Hepatic stellate cell (primary cell): ENCODE measurements around the gene FAM107B.

Experiments used
- DNase-seq: peaks from one replicate; pipeline ENCODE4 v3.0.0; 2011; ENCODE audit warnings: low spot score

The FAM107B gene

GRCh38 chr10:14556285-14556956 lies 218.3 kb downstream of the FAM107B start:
- no peak for DNase-seq

GRCh38 chr10:14555807-14556206 lies 218.9 kb downstream of the FAM107B start:
- DNase-seq: no peak

DNA sequence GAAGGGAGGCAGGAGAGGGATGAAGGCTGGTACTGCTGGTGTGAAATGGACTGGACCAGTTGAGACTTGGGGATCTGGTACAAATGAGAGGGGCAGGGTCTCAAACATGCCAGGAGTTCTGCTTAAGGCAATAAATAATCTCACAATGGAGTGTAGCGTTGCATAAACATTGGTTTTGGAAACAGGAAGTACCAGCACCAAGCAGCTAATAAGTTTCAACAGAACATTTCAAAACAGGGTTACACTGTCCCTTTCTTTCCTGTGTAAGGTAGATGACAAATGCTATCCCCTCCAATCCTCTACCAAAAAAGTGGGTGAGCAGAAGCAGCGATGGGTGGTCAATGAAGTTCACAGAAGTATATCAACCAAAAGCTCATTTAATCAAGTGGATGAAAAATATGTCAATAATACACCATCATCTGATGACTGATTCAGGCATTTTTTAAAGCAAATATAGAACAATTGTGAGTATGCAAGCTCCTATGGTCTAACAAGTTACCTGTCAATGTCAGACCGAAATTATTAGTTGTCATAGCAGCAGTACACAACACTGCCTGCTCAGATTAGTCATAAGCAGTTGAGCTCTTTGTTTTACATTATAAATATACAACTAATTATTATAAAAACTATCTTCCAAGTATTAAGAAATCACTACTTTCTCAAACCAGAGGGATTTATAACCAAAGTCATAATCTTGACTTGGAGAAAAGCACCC lies 220.0 kb downstream of the FAM107B start:
- no peak for DNase-seq

GRCh38 chr10:14554091-14554490 lies 220.6 kb downstream of the FAM107B start:
- no peak for DNase-seq

- peak; percentile 74 for DNase-seq
These were observed 221.2 kb downstream of the FAM107B start for GRCh38 chr10:14553448-14553847.

DNA sequence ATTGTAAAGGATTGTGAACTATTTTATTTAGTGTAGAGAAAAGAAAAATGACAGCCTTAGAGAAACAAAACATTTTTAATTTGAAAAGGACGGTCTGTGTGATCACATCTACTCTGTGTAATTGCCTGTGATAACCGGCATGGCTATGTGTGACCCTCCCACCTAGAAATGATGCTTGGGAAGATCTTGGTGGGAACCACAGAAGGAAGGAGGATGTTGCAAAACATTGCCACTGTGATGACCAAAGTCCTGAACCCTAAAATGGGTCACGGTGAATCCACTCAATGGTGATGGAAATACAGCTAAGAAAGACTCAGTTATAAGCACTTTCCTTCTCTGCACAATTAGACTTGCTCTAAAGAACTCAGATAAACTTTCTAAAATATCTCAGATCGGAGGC lies 222.7 kb downstream of the FAM107B start:
- DNase-seq: no peak

GRCh38 chr10:14550471-14550981 lies 224.2 kb downstream of the FAM107B start:
- no peak for DNase-seq

GRCh38 chr10:14549496-14549895 lies 225.2 kb downstream of the FAM107B start:
- peak; percentile 43 for DNase-seq

DNA sequence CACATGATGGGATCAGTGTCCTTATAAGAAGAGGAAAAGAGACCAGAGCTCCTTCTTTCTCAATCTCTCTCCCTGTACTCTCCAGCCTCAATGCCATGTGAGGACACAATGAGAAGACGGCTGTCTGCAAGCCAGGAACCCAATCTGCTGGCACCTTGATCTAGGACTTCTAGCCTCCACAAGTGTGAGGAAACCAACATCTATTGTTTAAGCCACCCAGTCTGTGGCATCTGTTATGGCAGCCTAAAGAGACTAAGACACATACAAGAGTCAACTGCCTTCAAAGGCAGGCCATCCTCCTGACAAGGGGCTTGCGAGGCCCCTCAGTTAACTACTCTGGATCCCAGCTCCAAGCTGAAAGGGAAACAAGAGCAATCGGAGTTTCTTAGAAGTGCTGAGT lies 225.7 kb downstream of the FAM107B start:
- no peak for DNase-seq

DNA sequence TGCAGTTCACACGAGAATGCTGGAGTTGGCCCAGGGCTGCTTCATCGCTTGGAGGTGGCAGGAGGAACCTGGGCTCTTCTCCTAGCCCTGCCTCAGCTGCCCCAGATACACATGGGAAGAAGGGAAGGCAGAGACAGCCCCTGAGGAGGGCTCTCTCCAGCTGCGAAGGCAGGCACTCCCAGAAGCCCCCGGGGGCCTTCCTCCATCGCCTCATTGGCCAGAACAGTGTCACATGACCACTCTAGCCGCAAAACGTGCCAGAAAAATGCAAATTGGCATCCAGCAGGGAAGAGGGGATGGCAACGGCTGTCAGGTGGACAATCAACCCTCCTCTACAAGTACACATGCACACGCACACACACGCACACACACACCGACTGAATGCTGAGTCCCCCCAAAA lies 226.2 kb downstream of the FAM107B start:
- DNase-seq: no peak

GRCh38 chr10:14547816-14548215 lies 226.9 kb downstream of the FAM107B start:
- no peak for DNase-seq

DNA sequence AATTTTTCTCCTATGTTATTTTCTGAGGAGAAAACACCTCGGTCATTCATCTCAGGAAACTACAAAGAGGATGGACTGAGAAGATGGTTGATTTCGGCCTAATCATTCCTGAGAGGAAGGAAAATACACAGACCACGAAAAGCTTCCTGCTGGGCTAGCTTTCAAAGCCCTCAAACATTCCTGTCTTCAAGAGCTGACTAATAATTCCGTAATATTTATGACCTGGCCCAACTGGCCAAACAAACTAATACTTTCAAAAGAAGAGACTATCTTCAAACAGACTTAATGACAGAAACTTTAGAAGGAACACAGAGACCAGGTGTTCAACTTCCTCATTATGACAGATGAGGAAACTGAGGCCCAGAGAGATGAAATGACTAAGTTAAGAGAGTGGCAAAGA lies 228.9 kb downstream of the FAM107B start:
- peak; percentile 64 for DNase-seq

DNA sequence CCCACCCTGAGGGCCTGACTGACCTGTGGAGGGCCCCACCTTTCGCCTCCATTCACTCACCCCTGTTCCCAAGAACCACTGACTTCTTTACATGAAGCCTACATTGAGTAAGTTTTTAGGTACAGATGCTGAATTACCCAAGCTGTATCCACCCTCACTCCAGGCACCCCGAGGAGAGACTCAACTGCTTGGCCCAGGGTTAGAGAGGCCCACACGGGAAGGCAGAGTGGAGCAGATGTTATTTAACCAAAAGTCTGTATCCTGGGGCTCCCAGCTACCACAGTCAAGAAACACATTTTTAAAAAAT lies 230.8 kb downstream of the FAM107B start:
- DNase-seq: no peak

- DNase-seq: peak; percentile 42
These were observed 231.4 kb downstream of the FAM107B start for GRCh38 chr10:14543046-14543903.

GRCh38 chr10:14541379-14541778 lies 233.3 kb downstream of the FAM107B start:
- DNase-seq: no peak

DNA sequence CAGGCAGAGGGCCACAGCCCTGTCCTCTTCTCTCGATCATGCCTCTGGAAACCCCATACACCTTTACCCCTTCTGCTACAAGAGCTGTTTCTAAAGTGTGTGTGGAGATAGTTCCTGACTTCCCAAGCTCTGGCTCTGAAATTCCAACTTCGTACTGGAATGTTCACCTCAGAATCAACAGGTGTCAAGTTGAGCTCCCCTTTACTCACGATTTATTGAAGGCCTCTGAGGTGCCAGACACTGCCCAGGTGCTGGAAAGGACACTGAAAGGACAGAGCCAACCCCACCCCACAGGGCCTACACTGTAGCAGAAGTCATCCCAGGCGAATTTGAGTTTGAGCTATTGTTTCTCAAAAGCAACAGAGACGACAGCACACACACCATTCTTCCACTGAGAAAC lies 234.1 kb downstream of the FAM107B start:
- DNase-seq: no peak

GRCh38 chr10:14540062-14540461 lies 234.6 kb downstream of the FAM107B start:
- DNase-seq: no peak

GRCh38 chr10:14539176-14539575 lies 235.5 kb downstream of the FAM107B start:
- DNase-seq: no peak

GRCh38 chr10:14536241-14537213 lies 238.2 kb downstream of the FAM107B start:
- DNase-seq: peak; percentile 46

GRCh38 chr10:14535457-14536130 lies 239.1 kb downstream of the FAM107B start:
- DNase-seq: no peak

GRCh38 chr10:14534152-14534551 lies 240.5 kb downstream of the FAM107B start:
- DNase-seq: no peak
